Dendritic cell treated with granulocyte-macrophage colony-stimulating factor and Interleukin-4, amounts not matched to agents 40 ng/mL and 50 ng/mL, for 4 days (primary cell): Measurements from ENCODE around the gene MS4A5.
"Not testable (repeated sequence)": the region's sequence is repeated elsewhere in the genome, so short reads cannot be mapped to it uniquely, and the experiment has no call there.

ENCODE experiments used
- H3K27ac Mint-ChIP-seq: one replicate; pipeline ENCODE4 v1.8.0; 2022; ENCODE audit warnings: mild to moderate bottlenecking, mixed read lengths
- H3K27me3 Mint-ChIP-seq: one replicate; pipeline ENCODE4 v1.8.0; 2022; ENCODE audit warnings: mild to moderate bottlenecking, mixed read lengths
- H3K36me3 Mint-ChIP-seq: one replicate; pipeline ENCODE4 v1.8.0; 2022; ENCODE audit warnings: low read depth, mixed read lengths
- H3K4me1 Mint-ChIP-seq: one replicate; pipeline ENCODE4 v1.8.0; 2022; ENCODE audit warnings: low read depth, mixed read lengths
- H3K4me3 Mint-ChIP-seq: one replicate; pipeline ENCODE4 v1.8.0; 2022; ENCODE audit warnings: mild to moderate bottlenecking, moderate library complexity, mixed read lengths
- H3K9me3 Mint-ChIP-seq: one replicate; pipeline ENCODE4 v1.8.0; 2022; ENCODE audit warnings: mixed read lengths
- intact Hi-C: fragments of 100-400 bp; cut with micrococcal nuclease; formaldehyde crosslinking; loops from one replicate; pipeline ENCODE4 v1.15.0; 2022

The MS4A5 gene

DNA sequence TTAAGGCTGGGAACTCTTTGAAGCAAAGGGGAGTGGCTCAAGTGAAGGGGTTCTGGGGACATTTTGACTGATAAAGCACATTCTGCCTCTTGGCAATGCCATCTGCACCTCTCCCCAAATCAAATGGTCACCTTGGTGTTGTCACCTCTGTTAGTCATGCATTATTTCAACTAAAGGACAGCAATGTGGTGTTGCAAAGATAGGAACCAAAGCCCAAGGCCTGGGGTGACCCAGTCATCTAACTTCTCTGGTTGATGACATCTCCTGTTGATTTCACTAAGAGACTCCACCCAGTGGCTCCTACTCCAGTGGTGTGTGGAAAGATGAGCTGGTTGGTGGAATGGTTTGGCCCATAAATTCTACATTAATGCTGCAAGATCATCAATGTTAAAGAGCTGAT, 18.5 kb downstream of the MS4A5 start:
- Mint-ChIP-seq H3K4me1 (peaks cover 34% of the 10 kb centered on the region), H3K27ac (no peak overlapping the region), H3K27me3 (no peaks in the 10 kb centered on the region), H3K36me3 (no peaks in the 10 kb centered on the region), H3K9me3 (no peaks in the 10 kb centered on the region), H3K4me3 (no peak overlapping the region)
- intact Hi-C loops: no loop called here

GRCh38 chr11:60451185-60451584, 21.8 kb downstream of the MS4A5 start:
- H3K36me3 Mint-ChIP-seq, H3K4me3 Mint-ChIP-seq, intact Hi-C loops, H3K9me3 Mint-ChIP-seq, H3K27me3 Mint-ChIP-seq, H3K27ac Mint-ChIP-seq: not testable (repeated sequence)
- H3K4me1 Mint-ChIP-seq: peaks cover 28% of the 10 kb centered on the region

DNA sequence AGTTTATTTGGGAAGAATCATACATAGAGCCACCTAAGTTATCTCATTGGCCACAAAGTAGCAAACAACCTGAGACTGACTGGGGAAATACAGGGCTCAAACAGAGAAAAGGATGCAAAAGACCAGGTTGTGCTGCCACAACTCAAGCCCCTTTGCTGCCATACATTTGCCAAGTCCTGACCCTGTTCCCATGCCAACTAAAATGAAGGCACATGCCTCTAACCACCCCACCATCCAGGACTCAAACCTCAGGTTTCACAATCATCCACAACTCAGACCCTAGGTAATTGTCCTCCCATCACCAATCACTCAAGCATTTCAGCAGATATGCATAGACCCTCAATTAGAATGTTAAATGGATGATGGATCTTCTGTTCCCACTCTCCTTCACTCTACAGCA, 24.8 kb downstream of the MS4A5 start:
- no peak overlapping the region for H3K4me3 Mint-ChIP-seq
- H3K27me3 Mint-ChIP-seq: no peaks in the 10 kb centered on the region
- H3K4me1 Mint-ChIP-seq: peaks cover 11% of the 10 kb centered on the region
- H3K9me3 Mint-ChIP-seq: no peaks in the 10 kb centered on the region
- intact Hi-C loops: no loop called here
- H3K36me3 Mint-ChIP-seq: no peaks in the 10 kb centered on the region
- no peak overlapping the region for H3K27ac Mint-ChIP-seq

GRCh38 chr11:60455531-60456042, 26.2 kb downstream of the MS4A5 start, which contains the start of gene MS4A1:
MS4A1 (plus strand) TSS chr11:60455847; CDS start chr11:60462375, 6,528 bp downstream.
- Mint-ChIP-seq H3K9me3 (no peaks in the 10 kb centered on the region), H3K27me3 (no peaks in the 10 kb centered on the region), H3K27ac (no peak within 1 kb of the TSS), H3K36me3 (no peaks in the 10 kb centered on the region), H3K4me1 (peaks cover 6% of the 10 kb centered on the region), H3K4me3 (no peak within 1 kb of the TSS)
- intact Hi-C loops: no loop called here

GRCh38 chr11:60457576-60457975, 28.2 kb downstream of the MS4A5 start:
- Mint-ChIP-seq H3K36me3 (no peaks in the 10 kb centered on the region), H3K4me1 (peaks cover 6% of the 10 kb centered on the region), H3K4me3 (no peak overlapping the region), H3K27me3 (no peaks in the 10 kb centered on the region), H3K27ac (no peak overlapping the region), H3K9me3 (no peaks in the 10 kb centered on the region)
- intact Hi-C loops: no loop called here

- Mint-ChIP-seq H3K36me3 (no peaks in the 10 kb centered on the region), H3K27ac (no peak overlapping the region), H3K4me3 (no peak overlapping the region), H3K4me1 (peaks cover 22% of the 10 kb centered on the region), H3K9me3 (no peaks in the 10 kb centered on the region), H3K27me3 (no peaks in the 10 kb centered on the region)
- intact Hi-C loops: no loop called here
Measured at GRCh38 chr11:60459345-60459744, 30.0 kb downstream of the MS4A5 start.

- Mint-ChIP-seq H3K4me3 (no peak overlapping the region), H3K36me3 (peaks cover 6% of the 10 kb centered on the region), H3K9me3 (peaks cover 8% of the 10 kb centered on the region), H3K27me3 (no peaks in the 10 kb centered on the region), H3K4me1 (peaks cover 37% of the 10 kb centered on the region), H3K27ac (peak overlapping the region; percentile 71)
- intact Hi-C loops: no loop called here
Measured at GRCh38 chr11:60468829-60469228, 39.5 kb downstream of the MS4A5 start.

- Mint-ChIP-seq H3K36me3 (peaks cover 9% of the 10 kb centered on the region), H3K27ac (no peak overlapping the region), H3K4me1 (peaks cover 33% of the 10 kb centered on the region), H3K4me3 (no peak overlapping the region), H3K27me3 (no peaks in the 10 kb centered on the region), H3K9me3 (peaks cover 8% of the 10 kb centered on the region)
- intact Hi-C loops: no loop called here
Measured at GRCh38 chr11:60469723-60470122, 40.4 kb downstream of the MS4A5 start.

DNA sequence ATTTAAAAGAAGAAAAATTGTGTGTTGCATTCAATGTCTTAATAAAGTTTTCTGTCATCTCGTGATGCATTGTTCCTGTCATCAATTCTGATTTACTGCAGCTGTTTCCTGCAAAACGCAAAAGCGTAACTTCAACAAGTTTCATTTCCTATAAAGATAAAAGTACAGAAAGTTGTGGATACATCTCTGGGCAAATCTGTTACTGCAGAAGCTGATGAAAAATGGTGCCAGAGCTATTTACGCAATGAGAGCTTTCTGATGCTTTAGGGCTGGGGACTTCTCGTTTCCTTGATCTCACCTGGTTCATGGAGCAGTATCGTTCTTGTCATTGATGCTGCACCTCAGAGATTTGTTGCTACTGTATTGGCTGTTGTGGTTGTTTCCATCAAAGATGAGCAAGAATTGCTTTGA, 47.7 kb downstream of the MS4A5 start:
- Mint-ChIP-seq H3K27ac (peak overlapping the region; percentile 88), H3K4me3 (no peak overlapping the region), H3K9me3 (peaks cover 35% of the 10 kb centered on the region), H3K4me1 (peaks cover 51% of the 10 kb centered on the region), H3K27me3 (no peaks in the 10 kb centered on the region), H3K36me3 (peaks cover 51% of the 10 kb centered on the region)
- intact Hi-C loops: no loop called here

GRCh38 chr11:60482361-60482760, 53.0 kb downstream of the MS4A5 start:
- H3K4me1 Mint-ChIP-seq: peaks cover 58% of the 10 kb centered on the region
- peaks cover 35% of the 10 kb centered on the region for H3K9me3 Mint-ChIP-seq
- peaks cover 35% of the 10 kb centered on the region for H3K36me3 Mint-ChIP-seq
- intact Hi-C loops: no loop called here
- no peaks in the 10 kb centered on the region for H3K27me3 Mint-ChIP-seq
- peak overlapping the region; percentile 84 for H3K27ac Mint-ChIP-seq
- H3K4me3 Mint-ChIP-seq: no peak overlapping the region

DNA sequence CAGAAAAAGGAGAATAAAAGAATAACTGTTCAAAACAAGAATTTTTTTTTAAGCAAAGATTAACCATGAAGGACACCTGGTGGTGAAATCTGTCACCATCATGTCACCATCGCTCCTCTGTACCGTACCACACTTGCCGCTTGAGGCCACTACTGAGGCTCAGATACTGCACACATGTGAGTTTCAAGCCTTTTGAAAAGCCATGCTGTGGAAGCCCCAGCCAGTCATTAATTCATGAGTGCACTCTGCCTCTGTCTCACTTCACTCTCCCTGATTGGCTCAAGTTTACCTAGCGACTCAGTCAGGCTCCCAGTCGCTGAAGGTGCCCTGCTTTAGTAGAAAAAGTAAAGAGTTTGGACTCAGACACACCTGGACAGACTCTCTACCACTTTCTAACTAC, 56.6 kb downstream of the MS4A5 start:
- intact Hi-C loops: loop anchor here (1.0 to 5.0 kb wide), 4 partner anchors 123 to 221 kb away; no protein-coding TSS in a partner anchor
- H3K9me3 Mint-ChIP-seq: peaks cover 17% of the 10 kb centered on the region

DNA sequence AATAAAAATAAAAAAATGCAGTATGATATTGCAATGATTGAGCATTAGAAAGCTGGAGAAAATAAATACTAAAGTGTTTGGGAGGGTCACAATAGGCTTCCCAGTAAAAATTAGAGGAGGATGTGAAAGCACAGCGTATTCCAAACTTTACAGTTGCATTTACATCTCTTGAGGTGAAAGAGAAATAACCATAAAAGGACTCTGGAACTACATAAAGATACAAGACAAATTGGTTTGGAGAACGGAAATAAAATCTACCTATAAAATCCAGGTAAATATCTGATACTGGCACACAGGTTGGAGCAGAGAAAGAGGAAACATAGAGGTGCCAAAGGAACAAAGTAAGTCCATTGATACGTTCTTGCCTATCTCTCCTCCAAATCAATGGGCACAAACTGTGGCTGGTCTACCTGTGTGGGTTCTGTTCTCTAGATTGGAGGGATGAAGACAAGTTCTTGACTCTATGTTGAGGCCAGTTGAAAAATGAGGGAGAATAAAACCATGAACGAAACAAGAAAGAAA, 63.2 kb downstream of the MS4A5 start, which contains the start of gene MS4A12:
Gene MS4A12, plus strand, starts transcription at position 291 of the 522 bp plus-strand sequence. CDS start 4,541 bp downstream, outside the sequence.
- intact Hi-C loops: no loop called here
- H3K4me1 Mint-ChIP-seq: peaks cover 7% of the 10 kb centered on the region
- H3K36me3 Mint-ChIP-seq: no peaks in the 10 kb centered on the region
- H3K27me3 Mint-ChIP-seq: peaks cover 5% of the 10 kb centered on the region
- H3K9me3 Mint-ChIP-seq: no peaks in the 10 kb centered on the region
- no peak within 1 kb of the TSS for H3K4me3 Mint-ChIP-seq
- H3K27ac Mint-ChIP-seq: no peak within 1 kb of the TSS

More for the DNA sequence above, 56.6 kb downstream of the MS4A5 start:
- Mint-ChIP-seq H3K36me3 (peaks cover 14% of the 10 kb centered on the region), H3K4me3 (no peak overlapping the region), H3K27ac (peak overlapping the region; percentile 35), H3K4me1 (peaks cover 34% of the 10 kb centered on the region), H3K27me3 (peaks cover 1% of the 10 kb centered on the region)

GRCh38 chr11:60493454-60493853, 64.1 kb downstream of the MS4A5 start:
- Mint-ChIP-seq H3K27ac (no peak overlapping the region), H3K36me3 (no peaks in the 10 kb centered on the region)
- intact Hi-C loops: no loop called here

More at GRCh38 chr11:60493454-60493853, 64.1 kb downstream of the MS4A5 start:
- peaks cover 16% of the 10 kb centered on the region for H3K4me1 Mint-ChIP-seq
- no peak overlapping the region for H3K4me3 Mint-ChIP-seq
- peaks cover 5% of the 10 kb centered on the region for H3K27me3 Mint-ChIP-seq
- H3K9me3 Mint-ChIP-seq: no peaks in the 10 kb centered on the region
